ENCODE data around the gene KCNH5.

KCNH5 gene, protein sequence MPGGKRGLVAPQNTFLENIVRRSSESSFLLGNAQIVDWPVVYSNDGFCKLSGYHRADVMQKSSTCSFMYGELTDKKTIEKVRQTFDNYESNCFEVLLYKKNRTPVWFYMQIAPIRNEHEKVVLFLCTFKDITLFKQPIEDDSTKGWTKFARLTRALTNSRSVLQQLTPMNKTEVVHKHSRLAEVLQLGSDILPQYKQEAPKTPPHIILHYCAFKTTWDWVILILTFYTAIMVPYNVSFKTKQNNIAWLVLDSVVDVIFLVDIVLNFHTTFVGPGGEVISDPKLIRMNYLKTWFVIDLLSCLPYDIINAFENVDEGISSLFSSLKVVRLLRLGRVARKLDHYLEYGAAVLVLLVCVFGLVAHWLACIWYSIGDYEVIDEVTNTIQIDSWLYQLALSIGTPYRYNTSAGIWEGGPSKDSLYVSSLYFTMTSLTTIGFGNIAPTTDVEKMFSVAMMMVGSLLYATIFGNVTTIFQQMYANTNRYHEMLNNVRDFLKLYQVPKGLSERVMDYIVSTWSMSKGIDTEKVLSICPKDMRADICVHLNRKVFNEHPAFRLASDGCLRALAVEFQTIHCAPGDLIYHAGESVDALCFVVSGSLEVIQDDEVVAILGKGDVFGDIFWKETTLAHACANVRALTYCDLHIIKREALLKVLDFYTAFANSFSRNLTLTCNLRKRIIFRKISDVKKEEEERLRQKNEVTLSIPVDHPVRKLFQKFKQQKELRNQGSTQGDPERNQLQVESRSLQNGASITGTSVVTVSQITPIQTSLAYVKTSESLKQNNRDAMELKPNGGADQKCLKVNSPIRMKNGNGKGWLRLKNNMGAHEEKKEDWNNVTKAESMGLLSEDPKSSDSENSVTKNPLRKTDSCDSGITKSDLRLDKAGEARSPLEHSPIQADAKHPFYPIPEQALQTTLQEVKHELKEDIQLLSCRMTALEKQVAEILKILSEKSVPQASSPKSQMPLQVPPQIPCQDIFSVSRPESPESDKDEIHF

DNA sequence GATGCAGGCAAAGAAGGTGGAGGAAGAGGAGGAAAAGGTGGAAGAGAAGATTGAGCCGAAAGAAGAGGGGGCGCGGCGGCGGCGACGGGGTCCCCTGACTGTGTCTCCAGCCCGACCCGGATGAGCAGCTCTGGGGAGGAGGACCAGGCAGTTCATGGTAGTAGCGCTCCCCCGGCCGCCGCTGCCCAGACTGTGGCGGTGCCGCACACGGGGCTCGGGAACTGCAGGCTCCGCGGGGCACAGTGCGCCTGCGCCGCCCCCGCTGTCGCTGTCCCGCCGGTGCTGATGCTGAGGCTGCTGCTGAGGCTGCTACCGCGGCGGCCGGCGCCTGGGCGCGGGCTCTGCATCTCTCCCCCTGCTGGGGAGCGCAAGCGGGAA lies at the start of gene KCNH5:
KCNH5 (minus strand) TSS at position 225 of the 378 bp plus-strand sequence. CDS start 272 bp downstream, outside the sequence.
- ATAC-seq: peak in 1 of 2 donors; percentile 28

DNA sequence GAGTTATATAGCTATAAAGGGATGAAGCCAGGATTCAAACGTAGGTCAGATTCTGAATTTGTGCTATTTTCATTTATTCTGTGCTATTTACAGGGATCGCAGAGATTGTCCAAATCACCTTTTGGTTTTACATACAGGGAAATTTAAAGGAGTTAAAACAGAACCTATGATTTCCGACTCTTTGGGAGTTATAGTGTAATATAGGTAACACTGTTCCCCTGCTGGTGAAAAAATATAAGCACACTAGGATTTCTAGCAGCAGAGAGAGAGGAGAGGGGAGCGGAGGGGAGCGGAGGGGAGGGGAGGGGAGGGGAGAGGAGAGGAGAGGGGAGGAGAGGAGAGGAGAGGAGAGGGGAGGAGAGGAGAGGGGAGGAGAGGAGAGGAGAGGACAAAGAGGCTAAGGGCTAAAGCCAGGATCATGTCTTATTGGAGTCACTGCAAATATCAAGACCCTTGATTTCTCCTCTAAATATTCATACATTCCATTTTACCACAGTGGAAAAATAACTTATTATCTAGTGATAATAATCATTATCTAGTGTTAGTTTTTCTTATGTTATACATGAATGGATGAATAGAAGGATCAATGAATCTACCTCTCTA lies 46.2 kb upstream of the KCNH5 start:
- ATAC-seq: no peak

DNA sequence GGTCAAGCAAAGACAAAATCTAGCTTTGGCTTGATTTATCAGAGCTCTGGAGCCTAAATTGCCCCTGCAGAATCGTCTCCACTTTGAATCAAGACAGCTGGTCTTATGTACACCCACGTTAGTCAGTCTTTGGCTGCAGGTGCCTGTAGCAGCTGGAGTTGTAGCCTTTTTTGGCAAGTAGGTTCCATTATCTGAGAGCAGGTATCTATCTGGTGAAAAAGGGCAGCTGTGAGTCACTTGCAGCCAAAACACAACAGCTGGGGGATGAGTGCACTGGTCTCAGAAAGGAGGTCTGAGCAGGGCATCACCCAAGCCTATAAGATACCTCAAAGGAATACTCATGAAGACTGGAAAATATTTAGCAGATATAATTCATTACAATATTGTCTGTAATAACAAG lies 43.6 kb upstream of the KCNH5 start:
- no peak for ATAC-seq

DNA sequence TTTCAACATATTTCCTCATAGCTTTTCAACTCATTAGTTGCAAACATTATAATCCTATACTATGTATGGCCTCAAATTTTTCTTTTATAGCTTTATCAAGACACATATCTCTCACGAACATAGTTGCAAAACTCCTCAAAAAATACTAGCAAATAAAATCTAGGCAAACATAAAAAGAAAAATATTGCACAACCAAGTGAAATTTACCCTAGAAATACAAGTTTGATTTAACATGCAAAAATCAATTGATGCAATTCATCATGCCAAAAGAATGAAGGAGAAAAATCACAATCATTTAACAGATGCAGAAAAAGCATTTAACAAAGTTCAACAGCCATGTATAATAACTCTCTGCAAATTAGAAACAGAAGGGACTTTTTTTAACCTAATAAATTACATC lies 33.3 kb upstream of the KCNH5 start:
- ATAC-seq: no peak

DNA sequence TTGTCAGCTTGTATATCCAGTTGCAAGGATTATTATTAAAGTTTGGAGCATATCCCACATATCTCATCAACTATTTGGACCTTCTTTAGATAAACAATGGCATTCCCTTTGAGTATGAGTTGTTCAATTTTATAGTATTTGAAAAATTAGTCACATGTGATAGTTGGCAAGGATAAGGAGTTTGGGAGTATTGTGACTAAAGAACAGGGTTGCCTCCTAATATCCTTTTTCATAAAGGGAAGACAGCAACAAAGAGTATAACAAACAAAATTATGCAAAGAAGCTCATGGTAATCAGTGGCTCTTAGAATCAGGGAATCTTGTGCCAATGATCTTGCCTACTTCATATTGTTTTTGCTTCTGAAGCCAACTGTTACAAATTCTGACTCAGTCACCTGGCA lies 31.2 kb upstream of the KCNH5 start:
- ATAC-seq: no peak

DNA sequence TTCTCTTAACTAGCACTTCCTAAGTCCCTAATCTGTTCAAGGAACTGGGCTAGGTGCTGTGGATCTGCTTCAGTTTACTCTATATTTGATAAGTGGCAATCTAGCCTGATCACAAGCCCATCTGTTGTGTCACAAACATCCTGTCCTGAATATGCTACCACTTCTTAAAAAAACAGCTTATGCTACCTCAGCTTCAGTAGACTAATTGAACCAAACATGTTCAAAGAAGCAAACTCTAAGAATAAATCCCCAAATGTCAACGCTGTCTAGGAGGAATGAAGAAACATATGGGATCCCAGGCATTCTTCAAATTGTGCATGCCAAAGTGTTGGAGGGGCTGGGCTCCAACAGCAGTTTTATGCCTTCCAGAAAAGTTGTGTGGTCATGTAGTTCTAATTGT lies 10.4 kb upstream of the KCNH5 start:
- ATAC-seq: no peak

DNA sequence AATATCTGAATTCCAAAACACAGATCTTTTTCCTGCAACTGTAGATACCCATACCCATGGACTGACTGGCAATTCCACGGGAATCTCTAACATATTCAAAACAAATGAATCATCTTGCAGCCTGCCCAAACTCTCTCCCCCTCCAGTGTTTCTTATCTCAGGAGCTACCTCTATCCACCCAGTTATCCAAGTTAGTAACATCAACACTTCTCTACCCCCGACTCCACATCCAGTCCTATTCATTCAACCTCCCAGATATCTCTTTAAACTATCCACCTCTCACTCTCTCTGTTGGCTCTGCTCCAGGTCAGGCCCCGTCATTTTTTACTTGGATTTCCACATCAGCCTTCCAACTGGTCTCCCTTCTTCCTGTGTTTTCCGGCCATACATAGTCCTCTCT lies 6.7 kb upstream of the KCNH5 start:
- ATAC-seq: no peak

DNA sequence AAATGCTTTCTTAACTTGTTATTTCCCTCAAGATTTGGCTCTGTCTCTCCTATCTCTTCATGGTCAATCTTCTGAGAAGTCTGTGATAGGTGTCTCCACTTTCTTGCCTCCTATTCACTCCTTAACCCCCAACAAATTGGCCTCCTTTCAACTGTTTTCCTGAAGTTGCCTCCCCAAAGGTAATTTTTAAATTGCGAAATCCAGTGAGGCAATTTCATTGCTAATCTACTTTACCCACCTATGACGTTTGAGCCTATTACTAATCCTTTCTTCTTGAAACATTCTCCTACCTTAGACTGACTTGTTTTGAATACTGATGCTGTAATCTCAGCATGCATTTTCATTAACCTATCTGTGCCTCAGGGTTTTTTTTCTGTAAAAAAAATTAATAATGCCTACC lies 6.0 kb upstream of the KCNH5 start:
- no peak for ATAC-seq

DNA sequence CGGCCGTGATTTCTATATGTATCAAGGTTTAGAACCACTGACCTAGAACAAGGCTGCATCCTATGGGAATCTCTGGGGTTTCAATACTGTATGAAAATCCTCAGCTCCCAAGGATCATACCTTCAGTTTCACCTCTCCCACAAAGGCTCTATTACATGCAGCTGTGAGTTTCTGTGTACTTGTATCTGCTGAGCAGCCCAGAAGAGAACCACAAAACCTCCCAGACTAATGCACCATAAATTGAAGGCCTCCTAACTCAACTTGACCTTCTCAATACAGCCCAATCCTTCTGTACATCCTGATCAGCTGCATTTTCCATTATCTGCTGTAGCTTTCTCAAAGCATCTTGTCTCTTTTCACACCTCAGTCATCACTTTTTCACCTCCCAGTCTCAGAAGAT lies 5.4 kb upstream of the KCNH5 start:
- ATAC-seq: no peak

DNA sequence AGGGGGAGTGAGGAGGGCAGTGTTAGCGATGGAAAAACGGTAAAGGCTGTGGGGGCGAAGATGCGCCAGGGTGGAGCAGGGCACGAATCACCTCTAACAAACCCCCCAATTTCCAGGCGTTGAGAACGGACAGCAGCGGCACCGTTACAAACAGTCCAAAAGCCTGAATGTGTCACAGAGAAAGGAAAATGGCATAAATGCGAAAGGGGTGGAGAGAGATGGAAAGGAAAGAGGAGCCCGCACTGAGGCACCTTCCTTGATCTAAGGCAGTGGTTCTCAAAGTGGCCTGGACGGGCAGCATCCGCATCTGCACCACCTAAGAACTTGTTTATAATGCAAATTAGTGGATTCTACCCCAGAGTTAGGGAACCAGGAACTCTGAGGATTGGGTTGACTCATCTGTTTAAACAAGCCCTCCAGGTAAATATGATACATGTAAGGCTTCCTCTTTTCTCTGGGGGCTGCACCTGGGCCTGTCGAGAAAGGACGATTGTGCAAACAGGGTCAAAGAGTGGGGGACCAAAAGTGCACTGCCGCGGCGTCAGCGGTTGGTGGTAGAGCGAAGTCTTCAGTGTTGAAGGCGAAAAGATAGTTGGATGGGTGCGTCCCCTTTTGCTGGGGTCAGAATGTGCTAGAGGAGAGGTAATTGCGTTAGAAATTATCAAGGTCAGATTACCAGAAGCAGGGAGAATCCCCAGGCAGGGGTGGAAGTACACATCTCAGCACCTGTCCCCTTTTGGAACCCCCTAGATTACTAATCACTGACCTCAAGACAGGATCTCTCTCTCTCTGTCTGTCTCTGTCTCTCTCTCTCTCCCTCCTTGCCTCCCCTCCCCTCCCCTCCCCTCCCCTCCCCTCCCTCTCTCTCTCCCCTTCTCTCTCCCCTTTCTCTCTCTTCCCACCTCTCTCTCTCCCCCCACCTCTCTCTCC lies 1.3 kb upstream of the KCNH5 start:
- ATAC-seq: no peak

DNA sequence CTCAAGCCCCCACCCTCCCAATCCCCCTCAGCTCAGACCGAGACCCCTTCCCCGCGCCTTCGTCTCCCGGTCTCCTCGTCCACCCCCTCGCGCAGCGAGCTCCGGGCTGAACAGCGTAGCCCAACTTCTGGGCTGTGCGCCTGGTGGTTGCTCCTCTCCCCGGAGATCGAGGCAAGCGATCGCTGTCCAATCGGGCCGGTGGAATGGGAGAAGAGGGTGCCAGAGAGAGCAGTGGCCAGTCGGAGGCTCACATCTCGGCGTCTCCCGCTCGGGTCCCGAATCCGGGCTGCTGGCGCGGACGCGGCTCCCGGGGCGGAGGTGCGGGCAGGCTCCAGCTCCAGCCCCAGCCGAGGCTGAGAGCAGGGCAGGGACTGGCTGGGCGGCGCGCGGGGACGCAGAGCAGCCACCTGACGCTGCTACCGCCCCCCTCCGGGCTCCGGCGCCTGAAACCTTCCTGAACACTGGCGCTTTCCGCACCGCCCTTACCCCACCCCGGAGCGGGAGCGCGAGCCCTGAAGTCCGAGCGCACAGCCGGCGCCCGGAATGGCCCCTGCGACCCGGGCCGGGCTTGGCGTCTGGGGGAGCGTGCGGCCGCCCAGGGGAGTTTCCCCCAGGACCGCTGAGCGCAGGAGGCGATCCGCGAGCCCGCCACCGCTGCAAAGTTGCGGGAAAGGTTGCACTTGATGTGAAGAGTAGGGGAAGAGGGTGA lies 508 bp upstream of the KCNH5 start:
- peak in 1 of 2 donors; percentile 13 for ATAC-seq

DNA sequence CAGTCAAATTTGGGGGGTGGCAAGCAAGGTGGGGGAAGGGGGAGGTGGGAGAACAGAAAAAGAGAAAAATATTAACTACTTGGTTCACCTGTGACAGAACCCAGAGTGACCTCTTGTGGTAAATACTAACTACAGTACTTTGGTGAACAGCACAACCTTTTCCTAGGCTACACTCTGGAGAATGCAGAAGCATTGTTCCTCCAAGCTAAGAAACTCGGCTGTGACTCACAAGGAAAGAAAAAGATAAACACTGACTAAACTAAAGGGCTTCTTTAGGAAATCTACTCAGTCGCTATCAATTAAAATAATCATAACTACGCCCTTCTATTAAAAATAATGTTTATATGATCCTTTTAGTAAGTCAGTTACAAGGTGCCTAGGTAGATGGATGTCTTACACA lies 5.4 kb downstream of the KCNH5 start:
- ATAC-seq: no peak

DNA sequence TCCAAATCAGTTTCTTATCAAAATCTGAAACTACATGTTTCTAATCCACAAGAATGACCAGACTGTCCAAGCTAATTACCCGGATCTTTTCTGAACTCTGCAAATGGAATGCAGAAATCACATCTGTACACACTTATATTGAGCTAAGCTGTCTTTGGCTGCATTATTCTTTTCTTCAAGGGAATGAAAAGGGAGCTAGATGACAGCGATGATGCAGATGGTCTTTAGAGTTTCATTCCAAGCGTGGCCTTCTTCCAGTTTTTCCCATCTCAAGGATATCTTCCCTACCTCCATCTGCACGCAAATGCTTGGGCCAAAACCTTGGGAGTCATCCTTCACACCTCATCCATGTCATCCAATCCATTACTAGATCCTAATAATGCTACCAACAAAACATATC lies 12.6 kb downstream of the KCNH5 start:
- no peak for ATAC-seq

DNA sequence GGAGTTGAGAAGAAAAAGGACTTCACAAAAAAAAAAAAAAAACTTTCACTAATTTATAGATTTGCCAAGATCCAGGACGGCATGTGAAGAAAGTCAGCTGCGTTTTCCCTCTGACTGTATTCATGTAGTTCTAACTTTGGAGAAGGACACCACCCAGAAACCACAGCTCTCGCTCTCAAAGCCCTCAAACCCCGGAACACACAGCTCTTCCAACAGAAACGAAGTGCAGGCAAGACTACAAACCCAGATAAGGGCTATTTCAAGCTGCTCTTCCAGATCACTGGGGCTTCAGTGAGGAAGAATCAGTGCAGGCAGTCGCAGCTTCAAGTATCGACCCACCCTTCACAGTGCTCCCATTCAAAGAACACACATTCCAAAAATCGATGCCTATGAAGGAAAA lies 13.2 kb downstream of the KCNH5 start:
- ATAC-seq: no peak

DNA sequence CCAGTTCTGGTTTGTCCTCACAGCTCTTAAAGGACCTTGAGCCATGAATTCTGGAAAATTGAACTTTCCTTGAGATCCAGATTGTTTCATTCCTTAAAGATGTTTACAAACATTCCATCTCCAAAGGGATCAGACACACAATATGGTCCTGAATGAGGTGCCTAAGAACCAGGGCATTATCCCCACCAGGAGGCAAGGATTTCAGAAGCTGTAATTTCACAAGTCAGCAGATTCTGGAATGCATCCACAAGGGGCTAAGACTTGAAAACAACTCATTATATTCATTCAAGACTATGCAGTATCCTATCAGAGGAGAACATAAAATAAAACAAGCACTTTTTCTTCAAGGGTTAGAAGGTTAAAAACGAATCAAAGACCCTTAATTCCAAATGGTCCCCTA lies 15.1 kb downstream of the KCNH5 start:
- ATAC-seq: no peak

DNA sequence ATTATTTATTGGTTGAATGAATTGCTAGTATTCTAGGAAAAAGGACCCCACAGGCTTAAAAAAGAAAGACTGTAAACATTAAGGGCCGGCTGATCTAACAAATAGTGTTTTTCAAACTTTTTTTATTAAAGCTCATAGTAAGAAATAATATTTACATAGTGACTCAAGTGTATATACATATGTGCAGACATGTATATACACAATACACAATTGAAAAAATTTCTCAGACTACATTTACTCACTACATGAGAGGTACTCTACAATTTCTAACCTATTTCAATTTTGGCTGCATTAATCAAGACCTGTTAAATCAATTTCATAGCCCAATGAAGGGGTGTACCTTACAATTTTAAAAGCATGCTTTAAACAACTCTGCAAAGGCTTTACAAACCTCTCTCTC lies 17.5 kb downstream of the KCNH5 start:
- no peak for ATAC-seq

DNA sequence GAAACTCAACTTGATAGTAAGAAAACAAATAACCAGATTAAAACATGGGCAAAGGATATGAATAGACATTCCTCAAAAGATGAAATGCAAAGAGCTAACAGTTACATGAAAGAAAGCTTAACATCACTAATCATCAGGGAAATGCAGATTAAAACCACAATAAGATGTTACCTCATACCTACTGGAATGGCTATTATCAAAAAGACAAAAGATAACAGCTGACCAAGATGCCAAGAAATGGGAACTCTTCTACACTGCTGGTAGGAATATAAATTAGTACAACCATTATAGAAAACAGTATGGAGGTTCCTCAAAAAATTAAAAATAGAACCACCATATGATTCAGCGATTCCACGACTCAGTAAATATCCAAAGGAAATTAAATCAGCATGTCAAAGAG lies 18.8 kb downstream of the KCNH5 start:
- ATAC-seq: no peak

DNA sequence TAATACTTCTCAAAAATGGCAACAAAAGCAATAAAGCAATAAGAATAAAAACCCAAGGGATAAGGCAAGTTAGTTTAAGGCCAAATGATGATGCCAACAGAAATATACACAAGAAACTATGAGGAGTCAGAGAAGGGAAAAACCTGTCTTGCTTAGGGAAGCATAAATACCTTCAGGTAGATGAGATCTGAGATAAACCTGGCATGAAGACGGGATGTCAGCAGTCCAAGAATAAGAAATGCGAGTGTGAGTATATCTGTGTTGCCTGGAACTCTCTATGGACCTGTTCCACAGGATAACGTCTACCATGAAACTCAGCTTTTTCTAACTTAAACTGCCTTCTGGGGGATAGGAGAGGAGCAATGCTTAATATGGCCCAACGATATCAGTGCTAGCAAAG lies 30.6 kb downstream of the KCNH5 start:
- no peak for ATAC-seq

DNA sequence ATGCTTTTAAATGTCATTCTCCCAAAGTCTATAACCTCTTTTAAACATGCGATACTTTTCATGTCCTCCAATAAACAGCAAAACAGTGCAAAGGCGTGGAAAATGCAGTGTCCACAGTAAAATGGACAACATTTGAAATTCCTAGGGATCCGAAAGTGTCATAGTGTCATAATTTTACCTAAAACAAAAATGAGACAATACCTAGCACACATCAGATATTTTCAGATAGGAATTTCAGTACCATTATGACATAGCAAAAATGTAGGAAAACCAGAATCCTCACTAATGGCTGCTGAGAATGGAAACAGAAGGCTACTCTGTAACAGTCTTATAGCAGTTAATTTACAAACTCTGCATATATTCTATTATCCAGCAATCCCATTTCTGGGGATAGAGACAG lies 33.1 kb downstream of the KCNH5 start:
- no peak for ATAC-seq

DNA sequence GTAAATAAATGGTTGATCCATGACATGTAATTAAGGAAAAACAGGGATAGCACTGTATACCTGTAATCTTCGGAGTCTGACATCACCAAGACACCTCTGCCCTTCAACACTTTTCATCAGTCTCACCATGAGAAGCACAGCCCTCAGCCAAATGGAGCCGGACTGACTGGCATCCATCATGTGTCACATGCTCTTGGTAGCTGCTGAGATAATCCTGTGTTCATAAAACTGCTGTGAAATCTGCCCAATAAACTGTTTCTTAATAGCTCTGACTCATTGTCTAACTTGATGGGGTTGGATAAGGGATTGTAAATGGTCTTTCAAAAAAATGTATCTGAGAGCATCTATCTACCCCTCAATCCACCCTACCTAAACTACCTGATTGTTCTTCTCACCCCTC lies 33.6 kb downstream of the KCNH5 start:
- no peak for ATAC-seq

DNA sequence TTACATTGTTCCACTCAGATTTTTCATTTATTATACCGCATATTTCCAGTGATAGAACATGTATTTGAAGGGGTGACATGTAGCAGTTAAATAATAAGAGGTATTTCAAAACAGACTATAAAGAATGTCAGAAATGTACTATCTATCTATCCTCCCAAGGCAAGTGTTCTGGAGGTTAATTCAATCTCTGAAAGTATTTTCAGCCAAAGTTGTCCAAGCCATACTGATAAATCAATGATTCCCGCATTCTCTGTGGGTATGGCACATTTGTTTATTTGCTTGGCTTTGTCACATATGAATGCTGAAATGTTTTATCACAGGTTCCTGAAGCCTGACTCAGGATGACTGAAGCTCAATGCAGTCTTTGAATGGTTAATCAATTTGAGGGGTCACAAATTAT lies 35.8 kb downstream of the KCNH5 start:
- no peak for ATAC-seq

DNA sequence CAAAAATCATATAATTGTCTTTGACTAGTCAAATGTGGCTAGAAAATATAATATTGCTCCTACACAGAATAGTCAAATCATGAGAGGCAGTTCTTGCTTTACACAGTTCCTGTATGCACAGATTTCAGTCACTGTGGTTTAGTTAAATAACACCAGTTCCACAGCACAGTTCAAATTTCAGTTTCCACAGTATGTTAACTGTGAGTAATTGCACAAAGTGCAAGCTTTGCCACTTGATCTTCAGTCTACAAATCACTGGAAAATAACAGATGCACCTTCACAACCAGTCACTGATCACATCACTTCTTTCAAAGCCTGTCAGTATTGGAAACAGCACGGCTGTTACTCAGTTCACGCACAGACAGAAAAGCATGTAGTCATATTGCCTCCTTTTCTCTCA lies 38.7 kb downstream of the KCNH5 start:
- ATAC-seq: peak in 1 of 2 donors; percentile 27
